ENCODE data around the gene CEACAM1. TPM values are rescaled to one million over a fixed set of nuclear protein-coding genes. Genes with fewer than 3 reads are reported as not detected.

The CEACAM1 gene
- total and polyA plus RNA-seq, 2 experiments from 2014 or later, result 0.63 to 3.0 TPM

DNA sequence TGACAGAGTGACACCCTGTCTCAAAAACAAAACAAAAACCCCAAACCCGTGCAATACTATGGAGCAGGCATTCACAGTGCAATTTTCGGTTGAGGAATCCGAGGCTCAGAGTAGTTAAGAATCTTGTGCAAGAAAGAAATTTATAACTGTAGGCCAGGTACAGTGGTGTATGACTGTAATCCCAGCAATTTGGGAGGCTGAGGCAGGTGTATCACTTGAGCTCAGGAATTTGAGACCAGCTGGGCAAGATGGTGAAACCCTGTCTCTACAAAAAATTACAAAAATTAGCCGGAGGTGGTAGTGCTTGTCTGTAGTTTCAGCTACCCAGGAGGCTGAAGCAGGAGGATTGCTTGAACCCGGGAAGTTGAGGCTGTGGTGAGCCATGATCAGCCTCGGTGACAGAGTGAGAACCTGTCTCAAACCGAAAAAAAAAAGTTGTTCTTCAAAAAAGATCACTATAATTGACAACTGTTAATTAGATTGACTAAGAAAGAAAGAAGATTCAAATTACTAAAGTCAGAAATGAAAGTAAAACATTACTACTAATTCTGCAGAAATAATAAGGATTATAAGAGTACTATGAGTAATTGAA lies 12.9 kb downstream of the CEACAM1 start (continued):
- TF ChIP-seq, protein P1, sequence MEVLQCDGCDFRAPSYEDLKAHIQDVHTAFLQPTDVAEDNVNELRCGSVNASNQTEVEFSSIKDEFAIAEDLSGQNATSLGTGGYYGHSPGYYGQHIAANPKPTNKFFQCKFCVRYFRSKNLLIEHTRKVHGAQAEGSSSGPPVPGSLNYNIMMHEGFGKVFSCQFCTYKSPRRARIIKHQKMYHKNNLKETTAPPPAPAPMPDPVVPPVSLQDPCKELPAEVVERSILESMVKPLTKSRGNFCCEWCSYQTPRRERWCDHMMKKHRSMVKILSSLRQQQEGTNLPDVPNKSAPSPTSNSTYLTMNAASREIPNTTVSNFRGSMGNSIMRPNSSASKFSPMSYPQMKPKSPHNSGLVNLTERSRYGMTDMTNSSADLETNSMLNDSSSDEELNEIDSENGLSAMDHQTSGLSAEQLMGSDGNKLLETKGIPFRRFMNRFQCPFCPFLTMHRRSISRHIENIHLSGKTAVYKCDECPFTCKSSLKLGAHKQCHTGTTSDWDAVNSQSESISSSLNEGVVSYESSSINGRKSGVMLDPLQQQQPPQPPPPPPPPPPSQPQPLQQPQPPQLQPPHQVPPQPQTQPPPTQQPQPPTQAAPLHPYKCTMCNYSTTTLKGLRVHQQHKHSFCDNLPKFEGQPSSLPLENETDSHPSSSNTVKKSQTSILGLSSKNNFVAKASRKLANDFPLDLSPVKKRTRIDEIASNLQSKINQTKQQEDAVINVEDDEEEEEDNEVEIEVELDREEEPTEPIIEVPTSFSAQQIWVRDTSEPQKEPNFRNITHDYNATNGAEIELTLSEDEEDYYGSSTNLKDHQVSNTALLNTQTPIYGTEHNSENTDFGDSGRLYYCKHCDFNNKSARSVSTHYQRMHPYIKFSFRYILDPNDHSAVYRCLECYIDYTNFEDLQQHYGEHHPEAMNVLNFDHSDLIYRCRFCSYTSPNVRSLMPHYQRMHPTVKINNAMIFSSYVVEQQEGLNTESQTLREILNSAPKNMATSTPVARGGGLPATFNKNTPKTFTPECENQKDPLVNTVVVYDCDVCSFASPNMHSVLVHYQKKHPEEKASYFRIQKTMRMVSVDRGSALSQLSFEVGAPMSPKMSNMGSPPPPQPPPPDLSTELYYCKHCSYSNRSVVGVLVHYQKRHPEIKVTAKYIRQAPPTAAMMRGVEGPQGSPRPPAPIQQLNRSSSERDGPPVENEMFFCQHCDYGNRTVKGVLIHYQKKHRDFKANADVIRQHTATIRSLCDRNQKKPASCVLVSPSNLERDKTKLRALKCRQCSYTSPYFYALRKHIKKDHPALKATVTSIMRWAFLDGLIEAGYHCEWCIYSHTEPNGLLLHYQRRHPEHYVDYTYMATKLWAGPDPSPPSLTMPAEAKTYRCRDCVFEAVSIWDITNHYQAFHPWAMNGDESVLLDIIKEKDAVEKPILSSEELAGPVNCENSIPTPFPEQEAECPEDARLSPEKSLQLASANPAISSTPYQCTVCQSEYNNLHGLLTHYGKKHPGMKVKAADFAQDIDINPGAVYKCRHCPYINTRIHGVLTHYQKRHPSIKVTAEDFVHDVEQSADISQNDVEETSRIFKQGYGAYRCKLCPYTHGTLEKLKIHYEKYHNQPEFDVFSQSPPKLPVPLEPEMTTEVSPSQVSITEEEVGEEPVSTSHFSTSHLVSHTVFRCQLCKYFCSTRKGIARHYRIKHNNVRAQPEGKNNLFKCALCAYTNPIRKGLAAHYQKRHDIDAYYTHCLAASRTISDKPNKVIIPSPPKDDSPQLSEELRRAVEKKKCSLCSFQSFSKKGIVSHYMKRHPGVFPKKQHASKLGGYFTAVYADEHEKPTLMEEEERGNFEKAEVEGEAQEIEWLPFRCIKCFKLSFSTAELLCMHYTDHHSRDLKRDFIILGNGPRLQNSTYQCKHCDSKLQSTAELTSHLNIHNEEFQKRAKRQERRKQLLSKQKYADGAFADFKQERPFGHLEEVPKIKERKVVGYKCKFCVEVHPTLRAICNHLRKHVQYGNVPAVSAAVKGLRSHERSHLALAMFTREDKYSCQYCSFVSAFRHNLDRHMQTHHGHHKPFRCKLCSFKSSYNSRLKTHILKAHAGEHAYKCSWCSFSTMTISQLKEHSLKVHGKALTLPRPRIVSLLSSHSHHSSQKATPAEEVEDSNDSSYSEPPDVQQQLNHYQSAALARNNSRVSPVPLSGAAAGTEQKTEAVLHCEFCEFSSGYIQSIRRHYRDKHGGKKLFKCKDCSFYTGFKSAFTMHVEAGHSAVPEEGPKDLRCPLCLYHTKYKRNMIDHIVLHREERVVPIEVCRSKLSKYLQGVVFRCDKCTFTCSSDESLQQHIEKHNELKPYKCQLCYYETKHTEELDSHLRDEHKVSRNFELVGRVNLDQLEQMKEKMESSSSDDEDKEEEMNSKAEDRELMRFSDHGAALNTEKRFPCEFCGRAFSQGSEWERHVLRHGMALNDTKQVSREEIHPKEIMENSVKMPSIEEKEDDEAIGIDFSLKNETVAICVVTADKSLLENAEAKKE (CRISPR knock-in tag; IDR thresholded peaks at IDR 0.05), result no peak
- TF ChIP-seq EZH2phosphoT487 (IDR thresholded peaks at IDR 0.05; ENCODE audit: unreplicated experiment), result no peak
- TF ChIP-seq, protein P2, sequence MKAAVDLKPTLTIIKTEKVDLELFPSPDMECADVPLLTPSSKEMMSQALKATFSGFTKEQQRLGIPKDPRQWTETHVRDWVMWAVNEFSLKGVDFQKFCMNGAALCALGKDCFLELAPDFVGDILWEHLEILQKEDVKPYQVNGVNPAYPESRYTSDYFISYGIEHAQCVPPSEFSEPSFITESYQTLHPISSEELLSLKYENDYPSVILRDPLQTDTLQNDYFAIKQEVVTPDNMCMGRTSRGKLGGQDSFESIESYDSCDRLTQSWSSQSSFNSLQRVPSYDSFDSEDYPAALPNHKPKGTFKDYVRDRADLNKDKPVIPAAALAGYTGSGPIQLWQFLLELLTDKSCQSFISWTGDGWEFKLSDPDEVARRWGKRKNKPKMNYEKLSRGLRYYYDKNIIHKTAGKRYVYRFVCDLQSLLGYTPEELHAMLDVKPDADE (IDR thresholded peaks at IDR 0.05), result no peak

DNA sequence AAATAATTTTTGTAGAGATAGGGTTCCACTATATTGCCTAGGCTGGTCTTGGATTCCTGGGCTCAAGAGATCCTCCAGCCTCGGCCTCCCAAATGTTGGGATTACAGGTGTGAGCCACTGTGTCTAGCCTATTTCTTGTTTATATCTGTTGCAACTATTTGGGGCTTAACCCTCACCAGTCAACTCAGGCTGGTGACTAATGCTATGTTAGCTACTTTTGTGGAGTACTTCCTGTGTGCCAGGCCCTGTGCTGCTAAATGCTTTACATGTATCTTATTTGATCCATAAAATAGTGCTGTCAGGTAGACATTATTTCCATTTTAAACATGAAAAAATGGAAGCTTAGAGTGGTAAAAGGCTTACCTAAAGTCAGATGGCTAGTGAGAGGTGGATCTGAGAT lies 13.8 kb downstream of the CEACAM1 start:
- Histone ChIP-seq H3K9me2 (ENCODE audit: insufficient read depth) (peaks cover 4% of the 10 kb centered on the region; the same call in 1 of the 2 replicates), H3K4me1 (ENCODE audit: insufficient read depth) (peaks cover 5% of the 10 kb centered on the region), H3K36me3 (ENCODE audit: insufficient read depth) (no peaks in the 10 kb centered on the region), H2AFZ (no peak overlapping the region), H3K4me2 (no peak overlapping the region), H3K27ac (ENCODE audit: low read depth) (no peak overlapping the region), H4K20me1 (replicated peaks; ENCODE audit: insufficient read depth) (no peaks in the 10 kb centered on the region), H3K79me2 (replicated peaks; ENCODE audit: insufficient read depth) (no peaks in the 10 kb centered on the region), H3K27me3 (ENCODE audit: insufficient read depth) (no peaks in the 10 kb centered on the region), H3K4me3 (no peak overlapping the region), H3F3A (replicated peaks; ENCODE audit: low read depth) (no peaks in the 10 kb centered on the region; the same call in 1 of the 2 replicates)
- peaks cover 7% of the 10 kb centered on the region for H3K27me3 Mint-ChIP-seq (ENCODE audit: insufficient read depth, low read depth, poor library complexity)
- no peaks in the 10 kb centered on the region for H3K36me3 Mint-ChIP-seq (ENCODE audit: low read depth)
- ATAC-seq, result no peak
- no peak overlapping the region for H3K27ac Mint-ChIP-seq
- DNase-seq (ENCODE audit: low spot score), result no peak
- H3K4me3 Mint-ChIP-seq, result no peak overlapping the region
- peaks cover 15% of the 10 kb centered on the region for H3K4me1 Mint-ChIP-seq
- H3K9me3 Mint-ChIP-seq, result peaks cover 3% of the 10 kb centered on the region; the same call in 1 of the 3 replicates
- TF ChIP-seq JUNB (IDR thresholded peaks at IDR 0.05; ENCODE audit: unreplicated experiment), result no peak
- no peak for TF ChIP-seq EZH2phosphoT487 (IDR thresholded peaks at IDR 0.05; ENCODE audit: unreplicated experiment)
- TF ChIP-seq, protein P3, sequence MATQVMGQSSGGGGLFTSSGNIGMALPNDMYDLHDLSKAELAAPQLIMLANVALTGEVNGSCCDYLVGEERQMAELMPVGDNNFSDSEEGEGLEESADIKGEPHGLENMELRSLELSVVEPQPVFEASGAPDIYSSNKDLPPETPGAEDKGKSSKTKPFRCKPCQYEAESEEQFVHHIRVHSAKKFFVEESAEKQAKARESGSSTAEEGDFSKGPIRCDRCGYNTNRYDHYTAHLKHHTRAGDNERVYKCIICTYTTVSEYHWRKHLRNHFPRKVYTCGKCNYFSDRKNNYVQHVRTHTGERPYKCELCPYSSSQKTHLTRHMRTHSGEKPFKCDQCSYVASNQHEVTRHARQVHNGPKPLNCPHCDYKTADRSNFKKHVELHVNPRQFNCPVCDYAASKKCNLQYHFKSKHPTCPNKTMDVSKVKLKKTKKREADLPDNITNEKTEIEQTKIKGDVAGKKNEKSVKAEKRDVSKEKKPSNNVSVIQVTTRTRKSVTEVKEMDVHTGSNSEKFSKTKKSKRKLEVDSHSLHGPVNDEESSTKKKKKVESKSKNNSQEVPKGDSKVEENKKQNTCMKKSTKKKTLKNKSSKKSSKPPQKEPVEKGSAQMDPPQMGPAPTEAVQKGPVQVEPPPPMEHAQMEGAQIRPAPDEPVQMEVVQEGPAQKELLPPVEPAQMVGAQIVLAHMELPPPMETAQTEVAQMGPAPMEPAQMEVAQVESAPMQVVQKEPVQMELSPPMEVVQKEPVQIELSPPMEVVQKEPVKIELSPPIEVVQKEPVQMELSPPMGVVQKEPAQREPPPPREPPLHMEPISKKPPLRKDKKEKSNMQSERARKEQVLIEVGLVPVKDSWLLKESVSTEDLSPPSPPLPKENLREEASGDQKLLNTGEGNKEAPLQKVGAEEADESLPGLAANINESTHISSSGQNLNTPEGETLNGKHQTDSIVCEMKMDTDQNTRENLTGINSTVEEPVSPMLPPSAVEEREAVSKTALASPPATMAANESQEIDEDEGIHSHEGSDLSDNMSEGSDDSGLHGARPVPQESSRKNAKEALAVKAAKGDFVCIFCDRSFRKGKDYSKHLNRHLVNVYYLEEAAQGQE (IDR thresholded peaks at IDR 0.05; ENCODE audit: unreplicated experiment), result no peak
- no peak for TF ChIP-seq POLR2AphosphoS5 (IDR thresholded peaks at IDR 0.05; ENCODE audit: low read depth)
- TF ChIP-seq STAT1 (IDR thresholded peaks at IDR 0.05; ENCODE audit: unreplicated experiment), result no peak

Measured in GM23338 (cell line).